ENCODE data around the gene DLG2.

The DLG2 gene

DNA sequence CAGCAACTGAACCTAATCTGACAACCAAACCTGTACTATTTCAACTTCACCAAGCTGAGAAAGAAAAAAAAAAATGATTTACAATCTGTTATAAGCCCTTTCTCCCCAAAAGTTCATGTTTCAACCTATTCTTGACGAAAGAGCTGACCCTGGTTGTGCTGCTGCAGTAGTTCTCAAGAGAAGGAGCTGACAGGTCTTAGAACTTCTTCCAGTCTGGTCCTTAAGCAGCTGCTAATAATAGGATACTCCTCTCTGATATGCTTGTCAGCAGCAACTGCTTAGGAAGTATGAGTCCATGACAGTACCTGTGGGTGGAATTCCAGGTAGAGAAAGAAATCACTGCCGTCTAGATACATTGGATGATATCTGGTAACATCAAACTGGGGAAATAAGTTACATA is 1605.9 kb downstream of the DLG2 start:
- H3K4me3 ChIP-seq (ENCODE audit: low read depth, low read length, poor library complexity, severe bottlenecking) = no peak overlapping the region
- no peak overlapping the region for H3K4me2 ChIP-seq (ENCODE audit: low read length)
- no peaks in the 10 kb centered on the region for H3K27me3 ChIP-seq (ENCODE audit: insufficient read depth, low read length)
- no peaks in the 10 kb centered on the region for H3K79me2 ChIP-seq (ENCODE audit: insufficient read depth, low read length)
- TF ChIP-seq EZH2 (IDR thresholded peaks at IDR 0.05; ENCODE audit: borderline replicate concordance, low read length) = no peak
- TF ChIP-seq, protein P1, sequence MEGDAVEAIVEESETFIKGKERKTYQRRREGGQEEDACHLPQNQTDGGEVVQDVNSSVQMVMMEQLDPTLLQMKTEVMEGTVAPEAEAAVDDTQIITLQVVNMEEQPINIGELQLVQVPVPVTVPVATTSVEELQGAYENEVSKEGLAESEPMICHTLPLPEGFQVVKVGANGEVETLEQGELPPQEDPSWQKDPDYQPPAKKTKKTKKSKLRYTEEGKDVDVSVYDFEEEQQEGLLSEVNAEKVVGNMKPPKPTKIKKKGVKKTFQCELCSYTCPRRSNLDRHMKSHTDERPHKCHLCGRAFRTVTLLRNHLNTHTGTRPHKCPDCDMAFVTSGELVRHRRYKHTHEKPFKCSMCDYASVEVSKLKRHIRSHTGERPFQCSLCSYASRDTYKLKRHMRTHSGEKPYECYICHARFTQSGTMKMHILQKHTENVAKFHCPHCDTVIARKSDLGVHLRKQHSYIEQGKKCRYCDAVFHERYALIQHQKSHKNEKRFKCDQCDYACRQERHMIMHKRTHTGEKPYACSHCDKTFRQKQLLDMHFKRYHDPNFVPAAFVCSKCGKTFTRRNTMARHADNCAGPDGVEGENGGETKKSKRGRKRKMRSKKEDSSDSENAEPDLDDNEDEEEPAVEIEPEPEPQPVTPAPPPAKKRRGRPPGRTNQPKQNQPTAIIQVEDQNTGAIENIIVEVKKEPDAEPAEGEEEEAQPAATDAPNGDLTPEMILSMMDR (IDR thresholded peaks at IDR 0.05; ENCODE audit: low read length) = no peak
- H3K9me3 ChIP-seq (ENCODE audit: low read length) = no peaks in the 10 kb centered on the region
- no peak overlapping the region for H3K9ac ChIP-seq (ENCODE audit: low read length)
- H3K9me2 ChIP-seq (ENCODE audit: low read depth, low read length) = no peaks in the 10 kb centered on the region
- no peaks in the 10 kb centered on the region for H3K4me1 ChIP-seq (ENCODE audit: insufficient read depth, low read length, severe bottlenecking)
- no peaks in the 10 kb centered on the region for H4K20me1 ChIP-seq (ENCODE audit: insufficient read depth, low read length)
- no peak overlapping the region for H3K27ac ChIP-seq (ENCODE audit: low read depth, low read length, poor library complexity, severe bottlenecking)
- H2AFZ ChIP-seq (ENCODE audit: low read length) = no peak overlapping the region
- H3F3A ChIP-seq (ENCODE audit: insufficient read depth, low read length) = no peaks in the 10 kb centered on the region
- H3K36me3 ChIP-seq (ENCODE audit: insufficient read depth, low read length) = no peaks in the 10 kb centered on the region

DNA sequence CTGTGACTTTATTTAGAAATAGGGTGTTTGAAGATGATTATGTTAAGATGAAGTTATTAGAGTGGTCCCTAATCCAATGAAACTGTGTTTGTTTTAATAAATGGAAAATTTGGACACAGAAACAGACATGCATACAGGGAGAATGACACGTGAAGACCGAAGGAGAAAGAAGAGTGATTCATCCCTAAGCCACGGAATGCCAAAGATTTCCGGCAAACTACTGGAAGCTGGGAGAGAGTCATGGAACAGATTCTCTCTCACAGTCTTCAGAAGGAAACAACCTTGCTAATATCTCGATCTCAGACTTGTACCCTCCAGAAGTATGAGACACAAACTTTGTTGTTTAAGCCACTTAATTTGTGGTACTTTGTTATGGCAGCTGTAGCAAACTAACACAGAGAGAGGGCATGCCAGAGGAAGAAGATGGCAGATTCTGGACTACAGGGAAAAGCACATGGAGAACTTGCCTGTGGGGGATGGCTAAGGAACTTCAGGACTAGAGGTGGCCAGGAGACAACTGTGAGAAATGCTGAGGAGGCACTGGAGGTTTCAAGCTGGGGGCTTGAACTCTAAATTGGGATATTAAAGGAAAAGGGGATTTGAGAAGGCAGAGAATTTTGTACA is 1607.5 kb downstream of the DLG2 start:
- Histone ChIP-seq H2AFZ (ENCODE audit: low read length) (no peak overlapping the region), H3K9me3 (ENCODE audit: low read length) (no peaks in the 10 kb centered on the region), H3K27ac (ENCODE audit: low read depth, low read length, poor library complexity, severe bottlenecking) (no peak overlapping the region), H3F3A (ENCODE audit: insufficient read depth, low read length) (no peaks in the 10 kb centered on the region), H3K4me3 (ENCODE audit: low read depth, low read length, poor library complexity, severe bottlenecking) (no peak overlapping the region), H3K9me2 (ENCODE audit: low read depth, low read length) (no peaks in the 10 kb centered on the region), H3K9ac (ENCODE audit: low read length) (no peak overlapping the region), H3K36me3 (ENCODE audit: insufficient read depth, low read length) (no peaks in the 10 kb centered on the region), H4K20me1 (ENCODE audit: insufficient read depth, low read length) (no peaks in the 10 kb centered on the region), H3K4me2 (ENCODE audit: low read length) (no peak overlapping the region), H3K27me3 (ENCODE audit: insufficient read depth, low read length) (no peaks in the 10 kb centered on the region), H3K4me1 (ENCODE audit: insufficient read depth, low read length, severe bottlenecking) (no peaks in the 10 kb centered on the region), H3K79me2 (ENCODE audit: insufficient read depth, low read length) (no peaks in the 10 kb centered on the region)
- TF ChIP-seq, protein P1 (IDR thresholded peaks at IDR 0.05; ENCODE audit: low read length) = no peak
- no peak for TF ChIP-seq EZH2 (IDR thresholded peaks at IDR 0.05; ENCODE audit: borderline replicate concordance, low read length)

DNA sequence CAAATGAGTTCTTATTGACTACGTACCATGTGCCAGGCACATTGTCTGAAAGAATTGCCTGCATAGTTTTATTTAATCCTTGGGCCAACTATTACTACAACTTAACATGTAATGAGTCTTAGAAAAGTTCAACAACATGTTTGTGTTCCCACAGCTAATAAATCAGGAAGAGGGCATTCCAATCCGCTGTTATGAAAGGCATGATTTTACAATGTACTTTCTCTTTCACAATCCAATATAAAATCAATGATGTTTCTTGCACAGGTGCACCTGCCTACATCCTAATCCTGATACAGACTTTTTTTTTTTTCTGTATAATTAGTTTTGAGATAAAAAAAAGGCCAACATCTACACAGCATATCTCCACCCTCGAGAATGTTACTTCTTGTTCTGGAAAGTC is 1612.6 kb downstream of the DLG2 start:
- Histone ChIP-seq H3K79me2 (ENCODE audit: insufficient read depth, low read length) (no peaks in the 10 kb centered on the region), H2AFZ (ENCODE audit: low read length) (no peak overlapping the region), H3K4me3 (ENCODE audit: low read depth, low read length, poor library complexity, severe bottlenecking) (no peak overlapping the region), H3K9me2 (ENCODE audit: low read depth, low read length) (no peaks in the 10 kb centered on the region), H3K9me3 (ENCODE audit: low read length) (no peaks in the 10 kb centered on the region), H3F3A (ENCODE audit: insufficient read depth, low read length) (no peaks in the 10 kb centered on the region), H3K9ac (ENCODE audit: low read length) (no peak overlapping the region), H4K20me1 (ENCODE audit: insufficient read depth, low read length) (no peaks in the 10 kb centered on the region), H3K4me2 (ENCODE audit: low read length) (no peak overlapping the region), H3K36me3 (ENCODE audit: insufficient read depth, low read length) (no peaks in the 10 kb centered on the region), H3K4me1 (ENCODE audit: insufficient read depth, low read length, severe bottlenecking) (no peaks in the 10 kb centered on the region), H3K27me3 (ENCODE audit: insufficient read depth, low read length) (no peaks in the 10 kb centered on the region), H3K27ac (ENCODE audit: low read depth, low read length, poor library complexity, severe bottlenecking) (no peak overlapping the region)
- TF ChIP-seq, protein P1 (IDR thresholded peaks at IDR 0.05; ENCODE audit: low read length) = no peak
- no peak for TF ChIP-seq EZH2 (IDR thresholded peaks at IDR 0.05; ENCODE audit: borderline replicate concordance, low read length)

Measured in OCI-LY1 (cell line).